ENCODE results near the gene SGPP2.
"Not testable (repeated sequence)": the region's sequence is repeated elsewhere in the genome, so short reads cannot be mapped to it uniquely, and the experiment has no call there.

SGPP2 gene

DNA sequence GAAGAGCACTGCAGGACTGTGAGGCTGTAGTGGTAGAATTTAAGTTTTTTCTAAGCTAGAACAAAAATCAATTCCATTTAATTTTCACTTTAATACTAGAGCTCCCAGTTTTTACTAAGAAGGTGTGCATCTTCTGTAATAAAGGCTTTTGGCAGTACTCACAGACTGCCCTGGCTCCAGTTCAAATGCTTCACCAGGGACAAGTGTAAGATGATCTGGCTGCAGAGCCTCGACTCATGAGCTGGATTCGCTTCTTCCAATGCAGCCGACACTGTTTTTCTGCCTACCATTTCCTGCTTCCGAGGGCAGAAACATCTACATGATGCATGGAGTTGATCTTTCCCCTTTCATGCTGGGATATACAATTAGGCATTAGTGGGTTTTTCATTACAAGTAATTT lies 144.5 kb downstream of the SGPP2 start:
- Histone ChIP-seq H3K4me3 (ENCODE audit: low read depth in 1 of 5, low read length in 5 of 5) (no peak overlapping the region), H3K36me3 (ENCODE audit: control insufficient read depth in 5 of 5, insufficient read depth in 5 of 5, low read length in 5 of 5) (peaks cover 7 to 19% (median 13%) of the 10 kb centered on the region in 5 donors), H3K9me3 (ENCODE audit: control insufficient read depth in 5 of 5, low read length in 5 of 5) (no peaks in the 10 kb centered on the region), H3K4me1 (ENCODE audit: control insufficient read depth in 5 of 5, insufficient read depth in 5 of 5, low read length in 5 of 5) (peaks cover 0 to 17% (median 15%) of the 10 kb centered on the region in 5 donors), H3K27ac (ENCODE audit: low read depth, low read length) (no peak overlapping the region), H3K9ac (ENCODE audit: low read length in 5 of 5) (no peak overlapping the region), H3K27me3 (ENCODE audit: control insufficient read depth in 5 of 5, insufficient read depth in 4 of 5, low read length in 5 of 5) (no peaks in the 10 kb centered on the region)

GRCh38 chr2:222569826-222570225 lies 145.5 kb downstream of the SGPP2 start:
- no peaks in the 10 kb centered on the region for H3K9me3 ChIP-seq (ENCODE audit: control insufficient read depth in 5 of 5, low read length in 5 of 5)
- no peak overlapping the region for H3K27ac ChIP-seq (ENCODE audit: low read depth, low read length)
- peaks cover 9 to 19% (median 13%) of the 10 kb centered on the region in 5 donors for H3K36me3 ChIP-seq (ENCODE audit: control insufficient read depth in 5 of 5, insufficient read depth in 5 of 5, low read length in 5 of 5)
- H3K4me1 ChIP-seq (ENCODE audit: control insufficient read depth in 5 of 5, insufficient read depth in 5 of 5, low read length in 5 of 5) = peaks cover 0 to 17% (median 15%) of the 10 kb centered on the region in 5 donors
- no peak overlapping the region for H3K9ac ChIP-seq (ENCODE audit: low read length in 5 of 5)
- no peaks in the 10 kb centered on the region for H3K27me3 ChIP-seq (ENCODE audit: control insufficient read depth in 5 of 5, insufficient read depth in 4 of 5, low read length in 5 of 5)
- H3K4me3 ChIP-seq (ENCODE audit: low read depth in 1 of 5, low read length in 5 of 5) = no peak overlapping the region

DNA sequence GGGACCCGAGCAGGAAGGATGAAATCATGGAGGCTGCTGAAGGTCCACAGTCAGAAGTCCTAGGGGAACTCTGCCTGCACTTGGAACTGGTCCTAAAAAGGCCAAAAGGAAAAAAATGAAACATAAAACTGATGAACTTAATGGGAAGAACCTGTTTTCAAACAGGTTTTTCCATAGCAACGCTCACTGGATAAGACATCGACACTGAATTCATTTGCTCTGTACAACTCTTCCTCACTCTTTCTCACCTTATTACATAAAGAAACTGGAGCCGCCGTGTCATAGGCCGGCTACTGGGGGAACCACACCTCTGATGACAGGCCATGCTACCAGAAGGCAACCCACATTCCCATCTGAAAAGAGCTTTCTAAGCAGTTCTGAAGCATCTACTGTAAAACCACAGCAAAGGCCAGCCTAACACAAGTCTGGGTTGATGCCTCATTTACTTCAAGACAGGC lies 147.9 kb downstream of the SGPP2 start:
- Histone ChIP-seq H3K4me3 (ENCODE audit: low read depth in 1 of 5, low read length in 5 of 5) (no peak overlapping the region), H3K27ac (ENCODE audit: low read depth, low read length) (peak overlapping the region; percentile 26), H3K27me3 (ENCODE audit: control insufficient read depth in 5 of 5, insufficient read depth in 4 of 5, low read length in 5 of 5) (no peaks in the 10 kb centered on the region), H3K36me3 (ENCODE audit: control insufficient read depth in 5 of 5, insufficient read depth in 5 of 5, low read length in 5 of 5) (peaks cover 6 to 14% (median 9%) of the 10 kb centered on the region in 5 donors), H3K9ac (ENCODE audit: low read length in 5 of 5) (peak overlapping the region in 1 of 5 donors; percentile 27), H3K4me1 (ENCODE audit: control insufficient read depth in 5 of 5, insufficient read depth in 5 of 5, low read length in 5 of 5) (peaks cover 0 to 17% (median 15%) of the 10 kb centered on the region in 5 donors), H3K9me3 (ENCODE audit: control insufficient read depth in 5 of 5, low read length in 5 of 5) (no peaks in the 10 kb centered on the region)

DNA sequence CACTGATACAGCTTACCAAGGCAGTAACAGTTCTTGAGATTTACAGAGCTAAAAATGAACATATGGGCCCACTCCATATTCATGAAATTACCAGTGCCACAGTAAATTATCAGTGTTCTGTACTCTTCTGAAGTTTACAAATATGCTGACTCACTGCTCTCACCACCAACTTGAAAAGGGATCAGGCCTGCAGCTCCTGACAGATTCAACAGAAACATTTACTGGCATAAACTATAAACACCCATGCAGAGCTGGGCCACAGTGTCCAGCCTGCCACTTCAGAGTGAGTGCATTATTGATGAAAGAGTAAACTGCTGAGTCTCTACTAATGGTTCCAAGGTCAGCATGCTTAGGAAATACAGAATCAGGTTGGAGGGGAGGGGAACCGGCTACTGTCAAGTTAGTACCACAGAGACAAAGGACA lies 148.4 kb downstream of the SGPP2 start:
- no peak overlapping the region for H3K4me3 ChIP-seq (ENCODE audit: low read depth in 1 of 5, low read length in 5 of 5)
- H3K36me3 ChIP-seq (ENCODE audit: control insufficient read depth in 5 of 5, insufficient read depth in 5 of 5, low read length in 5 of 5) = peaks cover 6 to 13% (median 9%) of the 10 kb centered on the region in 5 donors
- H3K4me1 ChIP-seq (ENCODE audit: control insufficient read depth in 5 of 5, insufficient read depth in 5 of 5, low read length in 5 of 5) = peaks cover 0 to 17% (median 15%) of the 10 kb centered on the region in 5 donors
- peak overlapping the region; percentile 27 for H3K27ac ChIP-seq (ENCODE audit: low read depth, low read length)
- H3K9ac ChIP-seq (ENCODE audit: low read length in 5 of 5) = peak overlapping the region in 2 of 5 donors; percentile 23 to 27
- no peaks in the 10 kb centered on the region for H3K27me3 ChIP-seq (ENCODE audit: control insufficient read depth in 5 of 5, insufficient read depth in 4 of 5, low read length in 5 of 5)
- H3K9me3 ChIP-seq (ENCODE audit: control insufficient read depth in 5 of 5, low read length in 5 of 5) = no peaks in the 10 kb centered on the region

GRCh38 chr2:222575618-222576017 lies 151.3 kb downstream of the SGPP2 start:
- Histone ChIP-seq H3K36me3 (ENCODE audit: control insufficient read depth in 5 of 5, insufficient read depth in 5 of 5, low read length in 5 of 5) (peaks cover 6 to 16% (median 9%) of the 10 kb centered on the region in 5 donors), H3K27me3 (ENCODE audit: control insufficient read depth in 5 of 5, insufficient read depth in 4 of 5, low read length in 5 of 5) (no peaks in the 10 kb centered on the region), H3K9ac (ENCODE audit: low read length in 5 of 5) (no peak overlapping the region), H3K9me3 (ENCODE audit: control insufficient read depth in 5 of 5, low read length in 5 of 5) (no peaks in the 10 kb centered on the region), H3K4me1 (ENCODE audit: control insufficient read depth in 5 of 5, insufficient read depth in 5 of 5, low read length in 5 of 5) (peaks cover 0 to 13% (median 10%) of the 10 kb centered on the region in 5 donors), H3K27ac (ENCODE audit: low read depth, low read length) (no peak overlapping the region), H3K4me3 (ENCODE audit: low read depth in 1 of 5, low read length in 5 of 5) (no peak overlapping the region)

DNA sequence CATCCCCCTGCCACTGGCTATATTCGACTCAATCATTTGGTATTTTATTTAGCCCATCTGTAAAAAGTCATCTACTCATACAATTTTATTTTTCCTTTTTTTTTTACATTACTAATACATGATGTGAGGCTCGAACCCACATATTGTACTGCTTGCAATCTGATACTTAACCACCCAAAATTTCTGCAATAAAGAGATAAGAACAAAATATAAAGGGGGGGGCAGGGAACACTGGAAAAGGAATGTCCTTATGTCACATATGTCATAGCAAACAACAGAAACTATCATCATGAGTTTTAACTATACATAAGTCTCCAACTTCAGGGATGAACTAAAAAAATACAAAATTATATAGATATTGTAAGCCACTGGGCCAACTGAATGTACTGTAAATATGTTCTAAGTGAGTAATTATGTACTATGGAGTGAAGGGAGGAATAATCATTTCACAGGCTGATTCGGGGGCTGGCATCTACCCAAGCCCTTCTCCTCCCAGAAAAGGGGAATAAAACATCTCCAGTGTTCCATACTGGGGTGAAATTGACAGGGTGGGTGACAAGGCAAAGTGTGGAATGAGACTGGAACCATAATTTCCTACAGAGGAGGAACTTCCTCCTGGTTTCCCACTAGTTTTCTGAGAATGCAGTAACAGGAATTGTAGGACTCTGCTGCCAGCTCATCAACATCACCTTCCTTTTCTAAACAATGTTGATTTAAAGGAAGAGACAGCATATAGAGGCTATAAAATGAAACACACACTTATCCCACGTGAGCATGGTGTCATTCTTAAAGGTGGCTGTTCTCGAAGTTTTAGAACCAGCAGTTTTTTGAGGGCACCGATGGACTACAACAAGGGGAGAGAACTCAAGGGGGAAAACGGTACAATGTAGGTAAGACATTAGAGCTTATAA lies 152.1 kb downstream of the SGPP2 start:
- no peak overlapping the region for H3K4me3 ChIP-seq (ENCODE audit: low read depth in 1 of 5, low read length in 5 of 5)
- no peaks in the 10 kb centered on the region for H3K9me3 ChIP-seq (ENCODE audit: control insufficient read depth in 5 of 5, low read length in 5 of 5)
- H3K4me1 ChIP-seq (ENCODE audit: control insufficient read depth in 5 of 5, insufficient read depth in 5 of 5, low read length in 5 of 5) = peaks cover 0 to 13% (median 10%) of the 10 kb centered on the region in 5 donors
- H3K9ac ChIP-seq (ENCODE audit: low read length in 5 of 5) = no peak overlapping the region
- H3K36me3 ChIP-seq (ENCODE audit: control insufficient read depth in 5 of 5, insufficient read depth in 5 of 5, low read length in 5 of 5) = peaks cover 3 to 12% (median 5%) of the 10 kb centered on the region in 5 donors
- H3K27ac ChIP-seq (ENCODE audit: low read depth, low read length) = no peak overlapping the region
- H3K27me3 ChIP-seq (ENCODE audit: control insufficient read depth in 5 of 5, insufficient read depth in 4 of 5, low read length in 5 of 5) = no peaks in the 10 kb centered on the region

GRCh38 chr2:222577341-222577740 lies 153.0 kb downstream of the SGPP2 start:
- no peak overlapping the region for H3K4me3 ChIP-seq (ENCODE audit: low read depth in 1 of 5, low read length in 5 of 5)
- no peaks in the 10 kb centered on the region for H3K27me3 ChIP-seq (ENCODE audit: control insufficient read depth in 5 of 5, insufficient read depth in 4 of 5, low read length in 5 of 5)
- no peaks in the 10 kb centered on the region for H3K9me3 ChIP-seq (ENCODE audit: control insufficient read depth in 5 of 5, low read length in 5 of 5)
- no peak overlapping the region for H3K27ac ChIP-seq (ENCODE audit: low read depth, low read length)
- no peak overlapping the region for H3K9ac ChIP-seq (ENCODE audit: low read length in 5 of 5)
- H3K4me1 ChIP-seq (ENCODE audit: control insufficient read depth in 5 of 5, insufficient read depth in 5 of 5, low read length in 5 of 5) = peaks cover 0 to 10% (median 8%) of the 10 kb centered on the region in 5 donors
- peaks cover 0 to 15% (median 2%) of the 10 kb centered on the region in 5 donors for H3K36me3 ChIP-seq (ENCODE audit: control insufficient read depth in 5 of 5, insufficient read depth in 5 of 5, low read length in 5 of 5)

- no peaks in the 10 kb centered on the region for H3K27me3 ChIP-seq (ENCODE audit: control insufficient read depth in 5 of 5, insufficient read depth in 4 of 5, low read length in 5 of 5)
- H3K4me3 ChIP-seq (ENCODE audit: low read depth in 1 of 5, low read length in 5 of 5) = no peak overlapping the region
- H3K9ac ChIP-seq (ENCODE audit: low read length in 5 of 5) = no peak overlapping the region
- no peaks in the 10 kb centered on the region for H3K4me1 ChIP-seq (ENCODE audit: control insufficient read depth in 5 of 5, insufficient read depth in 5 of 5, low read length in 5 of 5)
- H3K9me3 ChIP-seq (ENCODE audit: control insufficient read depth in 5 of 5, low read length in 5 of 5) = no peaks in the 10 kb centered on the region
- no peak overlapping the region for H3K27ac ChIP-seq (ENCODE audit: low read depth, low read length)
- peaks cover 0 to 15% (median 5%) of the 10 kb centered on the region in 5 donors for H3K36me3 ChIP-seq (ENCODE audit: control insufficient read depth in 5 of 5, insufficient read depth in 5 of 5, low read length in 5 of 5)
These were observed 158.6 kb downstream of the SGPP2 start for GRCh38 chr2:222582928-222583327.

- H3K9ac ChIP-seq (ENCODE audit: low read length in 5 of 5); H3K4me3 ChIP-seq (ENCODE audit: low read depth in 1 of 5, low read length in 5 of 5); H3K27me3 ChIP-seq (ENCODE audit: control insufficient read depth in 5 of 5, insufficient read depth in 4 of 5, low read length in 5 of 5); H3K9me3 ChIP-seq (ENCODE audit: control insufficient read depth in 5 of 5, low read length in 5 of 5); H3K27ac ChIP-seq (ENCODE audit: low read depth, low read length); H3K4me1 ChIP-seq (ENCODE audit: control insufficient read depth in 5 of 5, insufficient read depth in 5 of 5, low read length in 5 of 5): not testable (repeated sequence)
- H3K36me3 ChIP-seq (ENCODE audit: control insufficient read depth in 5 of 5, insufficient read depth in 5 of 5, low read length in 5 of 5) = peaks cover 0 to 15% (median 5%) of the 10 kb centered on the region in 5 donors
These were observed 160.2 kb downstream of the SGPP2 start for GRCh38 chr2:222584589-222584988.

GRCh38 chr2:222591661-222592060 lies 167.3 kb downstream of the SGPP2 start:
- Histone ChIP-seq H3K27me3 (ENCODE audit: control insufficient read depth in 5 of 5, insufficient read depth in 4 of 5, low read length in 5 of 5) (no peaks in the 10 kb centered on the region), H3K9me3 (ENCODE audit: control insufficient read depth in 5 of 5, low read length in 5 of 5) (no peaks in the 10 kb centered on the region), H3K4me3 (ENCODE audit: low read depth in 1 of 5, low read length in 5 of 5) (no peak overlapping the region), H3K27ac (ENCODE audit: low read depth, low read length) (no peak overlapping the region), H3K4me1 (ENCODE audit: control insufficient read depth in 5 of 5, insufficient read depth in 5 of 5, low read length in 5 of 5) (no peaks in the 10 kb centered on the region), H3K36me3 (ENCODE audit: control insufficient read depth in 5 of 5, insufficient read depth in 5 of 5, low read length in 5 of 5) (peaks cover 11 to 29% (median 15%) of the 10 kb centered on the region in 5 donors), H3K9ac (ENCODE audit: low read length in 5 of 5) (no peak overlapping the region)

Measured in subcutaneous abdominal adipose tissue (tissue), 5 donors.